ENCODE results near the gene TRAK1.

TRAK1 gene

DNA sequence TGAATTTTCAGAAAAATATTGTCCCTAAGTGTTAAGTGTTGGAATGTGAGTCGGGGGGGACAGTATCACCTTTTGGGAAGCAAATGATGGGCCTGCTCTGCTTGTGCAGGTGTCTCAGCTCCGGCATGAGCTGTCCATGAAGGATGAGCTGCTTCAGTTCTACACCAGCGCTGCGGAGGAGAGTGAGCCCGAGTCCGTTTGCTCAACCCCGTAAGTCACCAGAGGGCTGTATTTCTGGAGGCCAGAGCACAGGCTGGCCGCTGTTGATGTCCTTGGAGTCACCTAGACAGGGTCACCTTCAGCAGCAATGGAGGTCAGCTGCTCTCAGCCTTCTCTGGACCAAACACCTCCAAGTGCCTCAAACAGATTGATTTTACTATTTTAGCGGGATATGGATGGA is 96.8 kb downstream of the TRAK1 start:
- H3K36me3 ChIP-seq (ENCODE audit: control insufficient read depth in 1 of 2, insufficient read depth in 2 of 2, low read length in 2 of 2): peaks cover 22 to 24% of the 10 kb centered on the region in 2 experiments
- H3K4me1 ChIP-seq (ENCODE audit: control insufficient read depth in 1 of 2, insufficient read depth in 2 of 2, low read length in 2 of 2): no peaks in the 10 kb centered on the region
- H3K9ac ChIP-seq (ENCODE audit: low read length): no peak overlapping the region
- H2AK5ac ChIP-seq (ENCODE audit: low read length): no peak overlapping the region
- no peak overlapping the region for H3K27ac ChIP-seq (ENCODE audit: low read depth, low read length)
- H3K9me3 ChIP-seq (ENCODE audit: insufficient read depth, low read depth, low read length): no peaks in the 10 kb centered on the region
- DNase-seq: no peak
- no peak overlapping the region for H3K23ac ChIP-seq (ENCODE audit: low read length)
- no peak overlapping the region for H4K91ac ChIP-seq (ENCODE audit: low read depth, low read length)
- H3K4me2 ChIP-seq (ENCODE audit: low read length): no peak overlapping the region
- no peak overlapping the region for H2BK120ac ChIP-seq (ENCODE audit: insufficient read depth, low read length, poor library complexity)
- no peaks in the 10 kb centered on the region for H3K79me2 ChIP-seq (ENCODE audit: control insufficient read depth, insufficient read depth, low read length, poor library complexity)
- H2BK12ac ChIP-seq (ENCODE audit: low read length): no peak overlapping the region
- no peaks in the 10 kb centered on the region for H3K27me3 ChIP-seq (ENCODE audit: insufficient read depth, low read length)
- H2AFZ ChIP-seq (ENCODE audit: insufficient read depth, low read length, poor library complexity): no peak overlapping the region
- no peak overlapping the region for H3K18ac ChIP-seq (ENCODE audit: low read length)
- no CpG with 5 or more reads among the region's 9 CpGs for WGBS (ENCODE audit: extremely low coverage, insufficient coverage, insufficient read length)
- no peak overlapping the region for H3K14ac ChIP-seq (ENCODE audit: low read length)
- no peak overlapping the region for H2BK5ac ChIP-seq (ENCODE audit: low read depth, low read length, poor library complexity)
- no peak overlapping the region for H4K12ac ChIP-seq (ENCODE audit: low read depth, low read length)
- no peak overlapping the region for H3K4me3 ChIP-seq (ENCODE audit: low read depth, low read length)
- no peaks in the 10 kb centered on the region for H3K79me1 ChIP-seq (ENCODE audit: low read length)
- no peak overlapping the region for H4K8ac ChIP-seq (ENCODE audit: low read depth, low read length)
- no peak overlapping the region for H3K4ac ChIP-seq (ENCODE audit: low read depth, low read length)

DNA sequence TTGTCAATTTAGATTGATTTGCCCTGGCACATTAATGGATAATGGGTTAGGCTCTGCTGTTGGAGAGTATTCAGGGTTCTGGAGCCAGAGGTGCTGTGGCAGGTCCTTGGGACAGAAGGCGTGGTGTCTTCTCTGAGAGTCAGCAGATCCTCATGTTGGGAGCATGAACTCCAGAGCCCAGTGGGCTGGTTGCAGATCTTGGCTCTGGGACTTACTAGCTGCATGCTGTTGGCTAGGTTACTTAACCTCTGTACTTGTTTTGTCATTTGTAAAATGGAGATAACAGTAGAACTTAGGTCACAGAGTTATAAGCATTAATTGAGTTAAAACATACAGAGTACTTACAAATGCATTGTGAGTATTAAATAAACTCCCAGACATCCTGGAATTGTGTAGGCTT is 97.2 kb downstream of the TRAK1 start:
- no peak overlapping the region for H3K18ac ChIP-seq (ENCODE audit: low read length)
- WGBS (ENCODE audit: extremely low coverage, insufficient coverage, insufficient read length): no CpG with 5 or more reads among the region's 1 CpG
- H2BK5ac ChIP-seq (ENCODE audit: low read depth, low read length, poor library complexity): no peak overlapping the region
- H3K4ac ChIP-seq (ENCODE audit: low read depth, low read length): no peak overlapping the region
- H3K4me3 ChIP-seq (ENCODE audit: low read depth, low read length): no peak overlapping the region
- no peak overlapping the region for H4K8ac ChIP-seq (ENCODE audit: low read depth, low read length)
- no peak overlapping the region for H2AFZ ChIP-seq (ENCODE audit: insufficient read depth, low read length, poor library complexity)
- H3K9me3 ChIP-seq (ENCODE audit: insufficient read depth, low read depth, low read length): no peaks in the 10 kb centered on the region
- no peak overlapping the region for H3K4me2 ChIP-seq (ENCODE audit: low read length)
- H3K9ac ChIP-seq (ENCODE audit: low read length): no peak overlapping the region
- no peaks in the 10 kb centered on the region for H3K79me2 ChIP-seq (ENCODE audit: control insufficient read depth, insufficient read depth, low read length, poor library complexity)
- H3K79me1 ChIP-seq (ENCODE audit: low read length): no peaks in the 10 kb centered on the region
- H3K36me3 ChIP-seq (ENCODE audit: control insufficient read depth in 1 of 2, insufficient read depth in 2 of 2, low read length in 2 of 2): peaks cover 24 to 25% of the 10 kb centered on the region in 2 experiments
- H2BK12ac ChIP-seq (ENCODE audit: low read length): no peak overlapping the region
- no peak overlapping the region for H3K23ac ChIP-seq (ENCODE audit: low read length)
- no peaks in the 10 kb centered on the region for H3K27me3 ChIP-seq (ENCODE audit: insufficient read depth, low read length)
- no peak overlapping the region for H2BK120ac ChIP-seq (ENCODE audit: insufficient read depth, low read length, poor library complexity)
- H3K14ac ChIP-seq (ENCODE audit: low read length): no peak overlapping the region
- no peaks in the 10 kb centered on the region for H3K4me1 ChIP-seq (ENCODE audit: control insufficient read depth in 1 of 2, insufficient read depth in 2 of 2, low read length in 2 of 2)
- H2AK5ac ChIP-seq (ENCODE audit: low read length): no peak overlapping the region
- no peak overlapping the region for H4K91ac ChIP-seq (ENCODE audit: low read depth, low read length)
- H4K12ac ChIP-seq (ENCODE audit: low read depth, low read length): no peak overlapping the region
- H3K27ac ChIP-seq (ENCODE audit: low read depth, low read length): no peak overlapping the region
- no peak for DNase-seq

DNA sequence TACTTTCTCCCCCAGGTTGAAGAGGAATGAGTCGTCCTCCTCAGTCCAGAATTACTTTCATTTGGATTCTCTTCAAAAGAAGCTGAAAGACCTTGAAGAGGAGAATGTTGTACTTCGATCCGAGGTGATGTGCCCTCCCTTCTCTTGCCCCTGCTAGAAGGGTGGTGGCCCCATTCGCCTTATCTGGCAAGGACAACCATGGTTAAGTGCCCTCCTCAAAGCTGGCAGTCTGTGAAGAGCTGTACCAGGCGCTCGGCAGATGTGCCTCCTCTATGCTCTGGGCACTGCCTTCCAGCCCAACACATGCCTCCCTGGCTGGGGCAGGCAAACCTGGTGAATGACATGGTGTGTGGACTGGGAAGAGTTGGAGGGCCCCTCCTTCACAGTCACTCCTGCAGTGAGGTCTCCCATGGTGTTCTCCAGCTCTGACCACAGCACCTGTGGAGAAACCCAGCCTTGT is 97.9 kb downstream of the TRAK1 start:
- no peak overlapping the region for H3K27ac ChIP-seq (ENCODE audit: low read depth, low read length)
- no CpG with 5 or more reads among the region's 6 CpGs for WGBS (ENCODE audit: extremely low coverage, insufficient coverage, insufficient read length)

DNA sequence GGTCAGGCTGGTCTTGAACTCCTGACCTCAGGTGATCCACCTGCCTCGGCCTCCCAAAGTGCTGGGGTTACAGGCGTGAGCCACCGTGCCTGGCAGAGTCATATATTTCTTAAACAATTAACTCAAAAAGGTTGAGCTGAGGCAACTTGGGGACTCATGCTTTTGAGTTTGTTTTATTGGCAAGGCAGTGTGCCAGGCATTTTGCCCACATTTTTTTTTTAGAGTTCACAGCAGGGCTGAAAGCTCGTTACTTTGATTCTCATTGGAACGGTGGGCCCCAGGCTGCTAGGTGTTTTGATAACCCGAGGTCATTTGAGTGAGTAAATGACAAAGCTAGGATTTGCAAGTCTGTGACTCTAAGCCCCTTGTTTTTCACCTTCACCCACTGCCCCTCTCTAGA is 98.6 kb downstream of the TRAK1 start:
- Histone ChIP-seq H3K27me3 (ENCODE audit: insufficient read depth, low read length) (no peaks in the 10 kb centered on the region), H3K9ac (ENCODE audit: low read length) (no peak overlapping the region), H3K79me2 (ENCODE audit: control insufficient read depth, insufficient read depth, low read length, poor library complexity) (no peaks in the 10 kb centered on the region), H3K4ac (ENCODE audit: low read depth, low read length) (no peak overlapping the region), H3K18ac (ENCODE audit: low read length) (no peak overlapping the region), H4K91ac (ENCODE audit: low read depth, low read length) (no peak overlapping the region), H4K8ac (ENCODE audit: low read depth, low read length) (no peak overlapping the region), H3K14ac (ENCODE audit: low read length) (no peak overlapping the region), H2AK5ac (ENCODE audit: low read length) (no peak overlapping the region), H3K4me2 (ENCODE audit: low read length) (no peak overlapping the region), H2BK5ac (ENCODE audit: low read depth, low read length, poor library complexity) (no peak overlapping the region), H3K27ac (ENCODE audit: low read depth, low read length) (no peak overlapping the region), H3K4me3 (ENCODE audit: low read depth, low read length) (no peak overlapping the region), H4K12ac (ENCODE audit: low read depth, low read length) (no peak overlapping the region), H3K79me1 (ENCODE audit: low read length) (no peaks in the 10 kb centered on the region), H3K9me3 (ENCODE audit: insufficient read depth, low read depth, low read length) (no peaks in the 10 kb centered on the region), H2BK120ac (ENCODE audit: insufficient read depth, low read length, poor library complexity) (no peak overlapping the region), H3K4me1 (ENCODE audit: control insufficient read depth in 1 of 2, insufficient read depth in 2 of 2, low read length in 2 of 2) (no peaks in the 10 kb centered on the region), H2AFZ (ENCODE audit: insufficient read depth, low read length, poor library complexity) (no peak overlapping the region), H3K36me3 (ENCODE audit: control insufficient read depth in 1 of 2, insufficient read depth in 2 of 2, low read length in 2 of 2) (peaks cover 32 to 34% of the 10 kb centered on the region in 2 experiments), H2BK12ac (ENCODE audit: low read length) (no peak overlapping the region), H3K23ac (ENCODE audit: low read length) (no peak overlapping the region)
- no peak for DNase-seq
- no CpG with 5 or more reads among the region's 6 CpGs for WGBS (ENCODE audit: extremely low coverage, insufficient coverage, insufficient read length)

More for the DNA sequence above, 97.9 kb downstream of the TRAK1 start:
- Histone ChIP-seq H3K4me3 (ENCODE audit: low read depth, low read length) (no peak overlapping the region), H3K18ac (ENCODE audit: low read length) (no peak overlapping the region), H4K12ac (ENCODE audit: low read depth, low read length) (no peak overlapping the region), H3K36me3 (ENCODE audit: control insufficient read depth in 1 of 2, insufficient read depth in 2 of 2, low read length in 2 of 2) (peaks cover 28 to 29% of the 10 kb centered on the region in 2 experiments), H3K4me2 (ENCODE audit: low read length) (no peak overlapping the region), H3K14ac (ENCODE audit: low read length) (no peak overlapping the region), H3K4ac (ENCODE audit: low read depth, low read length) (no peak overlapping the region), H3K23ac (ENCODE audit: low read length) (no peak overlapping the region), H3K9ac (ENCODE audit: low read length) (no peak overlapping the region), H2BK5ac (ENCODE audit: low read depth, low read length, poor library complexity) (no peak overlapping the region), H3K9me3 (ENCODE audit: insufficient read depth, low read depth, low read length) (no peaks in the 10 kb centered on the region), H2BK120ac (ENCODE audit: insufficient read depth, low read length, poor library complexity) (no peak overlapping the region), H3K27me3 (ENCODE audit: insufficient read depth, low read length) (no peaks in the 10 kb centered on the region), H3K79me2 (ENCODE audit: control insufficient read depth, insufficient read depth, low read length, poor library complexity) (no peaks in the 10 kb centered on the region), H2AFZ (ENCODE audit: insufficient read depth, low read length, poor library complexity) (no peak overlapping the region), H3K79me1 (ENCODE audit: low read length) (no peaks in the 10 kb centered on the region), H4K8ac (ENCODE audit: low read depth, low read length) (no peak overlapping the region), H2AK5ac (ENCODE audit: low read length) (no peak overlapping the region), H2BK12ac (ENCODE audit: low read length) (no peak overlapping the region), H3K4me1 (ENCODE audit: control insufficient read depth in 1 of 2, insufficient read depth in 2 of 2, low read length in 2 of 2) (no peaks in the 10 kb centered on the region), H4K91ac (ENCODE audit: low read depth, low read length) (no peak overlapping the region)
- no peak for DNase-seq

Data from trophoblast cell (in vitro differentiated cells and primary cell).